ENCODE measurements around the gene SERP1. TPM values are rescaled to one million over a fixed set of nuclear protein-coding genes. Genes with fewer than 3 reads are reported as not detected.

SERP1 gene
- total and polyA plus RNA-seq, 12 donors = 47.0 to 580 (median 186) TPM

DNA sequence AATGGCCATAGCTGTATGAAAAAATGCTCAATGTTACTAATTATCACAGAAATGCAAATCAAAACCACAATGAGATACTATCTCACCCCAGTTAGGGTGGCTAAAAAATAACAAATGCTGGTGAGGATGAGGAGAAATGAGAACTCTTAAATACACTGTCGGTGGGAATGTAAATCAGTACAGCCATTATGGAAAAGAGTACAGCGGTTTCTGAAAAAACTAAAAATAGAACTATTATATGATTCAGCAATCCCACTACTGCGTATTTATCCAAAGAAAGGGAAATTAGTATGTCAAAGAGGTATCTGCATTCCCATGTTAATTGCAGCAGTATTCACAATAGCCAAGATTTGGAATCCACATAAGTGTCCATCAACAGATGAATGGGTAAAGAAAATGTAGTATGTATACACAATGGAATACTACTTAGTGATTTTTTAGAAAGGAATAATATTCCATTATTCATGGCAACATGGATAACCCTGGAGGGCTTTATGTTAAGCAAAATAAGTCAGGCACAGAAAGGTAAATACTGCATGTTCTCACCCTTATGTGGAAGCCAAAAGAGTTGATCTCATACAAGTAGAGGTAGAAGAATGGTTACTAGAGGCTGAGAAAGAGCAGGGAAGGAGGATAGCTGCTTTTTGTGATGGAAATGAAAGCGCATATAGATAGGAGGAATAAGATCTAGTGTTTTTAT is 35.0 kb downstream of the SERP1 start:
- no peak for TF ChIP-seq POLR2A (IDR thresholded peaks at IDR 0.05)
- TF ChIP-seq, protein P1, sequence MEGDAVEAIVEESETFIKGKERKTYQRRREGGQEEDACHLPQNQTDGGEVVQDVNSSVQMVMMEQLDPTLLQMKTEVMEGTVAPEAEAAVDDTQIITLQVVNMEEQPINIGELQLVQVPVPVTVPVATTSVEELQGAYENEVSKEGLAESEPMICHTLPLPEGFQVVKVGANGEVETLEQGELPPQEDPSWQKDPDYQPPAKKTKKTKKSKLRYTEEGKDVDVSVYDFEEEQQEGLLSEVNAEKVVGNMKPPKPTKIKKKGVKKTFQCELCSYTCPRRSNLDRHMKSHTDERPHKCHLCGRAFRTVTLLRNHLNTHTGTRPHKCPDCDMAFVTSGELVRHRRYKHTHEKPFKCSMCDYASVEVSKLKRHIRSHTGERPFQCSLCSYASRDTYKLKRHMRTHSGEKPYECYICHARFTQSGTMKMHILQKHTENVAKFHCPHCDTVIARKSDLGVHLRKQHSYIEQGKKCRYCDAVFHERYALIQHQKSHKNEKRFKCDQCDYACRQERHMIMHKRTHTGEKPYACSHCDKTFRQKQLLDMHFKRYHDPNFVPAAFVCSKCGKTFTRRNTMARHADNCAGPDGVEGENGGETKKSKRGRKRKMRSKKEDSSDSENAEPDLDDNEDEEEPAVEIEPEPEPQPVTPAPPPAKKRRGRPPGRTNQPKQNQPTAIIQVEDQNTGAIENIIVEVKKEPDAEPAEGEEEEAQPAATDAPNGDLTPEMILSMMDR (IDR thresholded peaks at IDR 0.05) = no peak
- Histone ChIP-seq H3K27ac (no peak overlapping the region), H3K4me1 (replicated peaks in 1 of 2) (no peaks in the 10 kb centered on the region), H3K9me3 (replicated peaks in 1 of 3) (no peaks in the 10 kb centered on the region), H3K27me3 (no peaks in the 10 kb centered on the region), H3K4me3 (no peak overlapping the region), H3K36me3 (replicated peaks in 1 of 2) (no peaks in the 10 kb centered on the region)
- WGBS, 4 donors = 82 to 85% (median 84%) methylated on average over 4 of the region's 4 CpGs
- intact Hi-C loops (cut with DNase I) = no loop called here
- no peak for DNase-seq

DNA sequence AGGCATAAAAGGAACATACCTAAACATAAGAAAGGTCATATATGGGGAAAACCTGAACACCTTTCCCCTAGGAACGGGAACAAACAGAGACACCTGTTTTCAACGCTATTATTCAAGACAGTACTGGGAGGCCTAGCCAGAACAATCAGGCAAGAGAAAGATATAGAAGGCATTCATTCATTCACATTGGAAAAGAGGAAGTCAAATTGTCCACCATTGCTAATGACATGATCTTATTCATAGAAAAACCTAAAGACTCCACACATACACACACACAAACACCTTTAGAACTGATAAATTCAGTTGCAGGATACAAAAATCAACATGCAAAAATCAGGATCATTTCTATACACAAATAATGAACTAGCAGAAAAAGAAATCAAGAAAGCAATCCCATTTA is 36.5 kb downstream of the SERP1 start:
- H3K9me3 ChIP-seq (replicated peaks in 1 of 3) = no peaks in the 10 kb centered on the region
- H3K4me3 ChIP-seq = no peak overlapping the region
- WGBS, 4 donors = 78 to 95% (median 90%) methylated on average over 2 of the region's 2 CpGs
- no peak for DNase-seq
- H3K27ac ChIP-seq = no peak overlapping the region
- intact Hi-C loops (cut with DNase I) = no loop called here
- TF ChIP-seq POLR2A (IDR thresholded peaks at IDR 0.05) = no peak
- TF ChIP-seq, protein P1 (IDR thresholded peaks at IDR 0.05) = no peak
- no peaks in the 10 kb centered on the region for H3K4me1 ChIP-seq (replicated peaks in 1 of 2)
- no peaks in the 10 kb centered on the region for H3K27me3 ChIP-seq
- H3K36me3 ChIP-seq (replicated peaks in 1 of 2) = no peaks in the 10 kb centered on the region

DNA sequence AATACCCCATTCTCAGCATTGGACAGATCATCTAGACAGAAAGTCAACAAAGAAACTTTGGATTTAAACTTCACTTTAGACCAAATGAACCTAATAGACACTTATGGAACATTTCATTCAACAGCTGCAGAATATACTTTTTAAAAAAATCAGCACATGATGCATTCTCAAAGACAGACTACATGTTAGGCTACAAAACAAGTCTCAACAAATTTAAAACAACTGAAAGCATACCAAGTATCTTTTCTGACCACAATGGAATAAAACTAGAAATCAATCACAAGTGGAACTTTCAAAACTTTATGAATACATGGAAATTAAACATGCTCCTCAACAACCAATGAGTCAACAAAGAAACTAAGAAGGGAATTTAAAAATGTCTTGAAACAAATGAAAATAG is 37.9 kb downstream of the SERP1 start:
- H3K4me1 ChIP-seq (replicated peaks in 1 of 2) = no peaks in the 10 kb centered on the region
- no peaks in the 10 kb centered on the region for H3K27me3 ChIP-seq
- DNase-seq = no peak
- intact Hi-C loops (cut with DNase I) = no loop called here
- no peaks in the 10 kb centered on the region for H3K36me3 ChIP-seq (replicated peaks in 1 of 2)
- H3K9me3 ChIP-seq (replicated peaks in 1 of 3) = no peaks in the 10 kb centered on the region
- TF ChIP-seq POLR2A (IDR thresholded peaks at IDR 0.05) = no peak
- TF ChIP-seq, protein P1 (IDR thresholded peaks at IDR 0.05) = no peak
- no peak overlapping the region for H3K4me3 ChIP-seq
- no peak overlapping the region for H3K27ac ChIP-seq

DNA sequence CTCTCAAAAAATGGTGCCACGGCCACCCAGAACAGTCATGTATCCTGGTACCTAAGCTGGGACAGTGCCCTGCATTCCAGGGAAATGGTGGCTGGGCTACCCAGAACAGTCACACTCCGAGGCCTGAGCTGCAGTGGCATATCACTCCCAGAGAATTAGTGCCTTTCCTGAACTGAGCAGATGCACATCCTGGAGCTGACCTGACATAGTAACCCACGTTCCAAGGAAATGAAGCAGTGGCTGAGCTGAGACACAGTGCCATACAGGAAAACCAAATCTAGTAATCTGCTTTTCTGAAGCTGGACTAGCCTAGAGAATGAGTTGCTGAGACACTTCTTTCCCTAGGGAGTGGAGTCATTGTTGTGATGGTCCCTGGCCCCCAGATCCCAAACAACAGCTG is 41.8 kb downstream of the SERP1 start:
- Histone ChIP-seq H3K27ac (no peak overlapping the region), H3K36me3 (replicated peaks in 1 of 2) (no peaks in the 10 kb centered on the region), H3K4me3 (no peak overlapping the region), H3K9me3 (replicated peaks in 1 of 3) (no peaks in the 10 kb centered on the region), H3K4me1 (replicated peaks in 1 of 2) (no peaks in the 10 kb centered on the region), H3K27me3 (no peaks in the 10 kb centered on the region)
- TF ChIP-seq, protein P1 (IDR thresholded peaks at IDR 0.05) = no peak
- TF ChIP-seq POLR2A (IDR thresholded peaks at IDR 0.05) = no peak
- intact Hi-C loops (cut with DNase I) = no loop called here
- 79 to 100% (median 82%) methylated on average over 1 to 3 of the region's 3 CpGs for WGBS, 4 donors
- DNase-seq = no peak

Data from adrenal gland (tissue), 12 donors.